Gastrocnemius medialis (tissue), 4 donors: ENCODE results near the gene PDPN. TPM values are rescaled to one million over a fixed set of nuclear protein-coding genes. Genes with fewer than 3 reads are reported as not detected.
A peak's percentile ranks its signal among the peaks of the same experiment; 100 is the strongest.
"Not testable (repeated sequence)": the region's sequence is repeated elsewhere in the genome, so short reads cannot be mapped to it uniquely, and the experiment has no call there.

ENCODE experiments used
- ATAC-seq, 2 donors: fragments of 150-250 bp; one replicate each; pipeline ENCODE4 v1.9.1; 2016
- DNase-seq, 2 donors: peaks; one replicate each; pipeline ENCODE4 v3.0.0-alpha.2; 2019
- H3K27ac ChIP-seq, 4 donors: fragments of 200-600 bp; sonication (generic); 1 replicate in 1 of 4; 2 replicates in 3 of 4; pipeline ENCODE4 v1.5.1; 2016 to 2018; ENCODE audit warnings: mild to moderate bottlenecking in 2 of 4, moderate library complexity in 1 of 4
- H3K27me3 ChIP-seq, 3 donors: fragments of 200-600 bp; sonication (generic) in 2 of 3; 1 replicate in 1 of 3; 2 replicates in 2 of 3; pipeline versions ENCODE4 v1.5.1 to v1.6.0; 2016 to 2019; ENCODE audit warnings: mild to moderate bottlenecking in 1 of 3, moderate library complexity in 1 of 3
- H3K36me3 ChIP-seq, 2 donors: fragments of 200-600 bp; sonication (generic) in 1 of 2; one replicate each; pipeline ENCODE4 v1.5.1; 2017 to 2018
- H3K4me1 ChIP-seq, 2 donors: fragments of 200-600 bp; sonication (generic) in 1 of 2; one replicate each; pipeline ENCODE4 v1.5.1; 2016 to 2017; ENCODE audit warnings: mild to moderate bottlenecking in 2 of 2
- H3K4me3 ChIP-seq, 4 donors: fragments of 200-600 bp; sonication (generic) in 3 of 4; 1 replicate in 1 of 4; 2 replicates in 3 of 4; pipeline ENCODE4 v1.5.1; 2016 to 2019; ENCODE audit warnings: mild to moderate bottlenecking in 2 of 4
- H3K9me3 ChIP-seq, 3 donors: fragments of 200-600 bp; sonication (generic) in 2 of 3; 1 replicate in 1 of 3; 2 replicates in 2 of 3; pipeline ENCODE4 v1.5.1; 2016 to 2019
- CTCF ChIP-seq, 5 experiments: fragments of 450-650 bp in 3 of 5; fragments of 200-600 bp in 2 of 5; sonication (generic) in 2 of 5; IDR thresholded peaks in 4 of 5; conservative IDR thresholded peaks in 1 of 5; 1 replicate in 4 of 5; 2 replicates in 1 of 5; pipeline ENCODE4 v1.5.1; 2016 to 2019; ENCODE audit warnings: antibody characterized with exemption in 5 of 5, mild to moderate bottlenecking in 3 of 5, moderate library complexity in 3 of 5
- POLR2A ChIP-seq, 2 donors: fragments of 450-650 bp; IDR thresholded peaks; one replicate each; pipeline ENCODE4 v1.6.1; 2017; ENCODE audit warnings: antibody characterized with exemption in 2 of 2, mild to moderate bottlenecking in 2 of 2, moderate library complexity in 2 of 2
- in situ Hi-C, 4 donors: fragments of 200-750 bp; cut with MboI; loops; one replicate each; pipeline versions ENCODE4 v1.15.0 to v1.8.0; 2017; ENCODE audit warnings: low sequenced_read_pairs in 4 of 4
- intact Hi-C: fragments of 100-400 bp; cut with DNase I; formaldehyde crosslinking; loops from one replicate; pipeline ENCODE4 v1.15.1; 2023; ENCODE audit warnings: low total_unique reads
- total RNA-seq, 4 donors: library from RNA; depleted of rRNA; stranded (reverse); fragments of >200 nt; gene quantifications; one replicate each; pipeline versions ENCODE4 v1.1.0 to v1.2.3, GENCODE V29; 2016

PDPN gene
- total RNA-seq, 4 donors from 2014 or later = 9.8 to 42.5 (median 21.3) TPM

GRCh38 chr1:13550663-13551062, 33.0 kb upstream of the PDPN start:
- peak; percentile 93 to 94 for ATAC-seq

GRCh38 chr1:13554798-13555197, 28.8 kb upstream of the PDPN start:
- no peaks in the 10 kb centered on the region for H3K36me3 ChIP-seq
- in situ Hi-C loops = loop anchor here in 1 of 4 donors (25.0 kb wide), 1 partner anchor 92 kb away; no protein-coding TSS in a partner anchor
- TF ChIP-seq POLR2A (IDR thresholded peaks at IDR 0.05) (no peak), CTCF (IDR thresholded peaks at IDR 0.05 in 4 of 5, conservative IDR thresholded peaks at IDR 0.05 in 1 of 5) (no peak)
- peaks cover 0 to 5% of the 10 kb centered on the region in 2 donors for H3K4me1 ChIP-seq
- ATAC-seq = no peak
- no peak for DNase-seq
- intact Hi-C loops = no loop called here
- no peaks in the 10 kb centered on the region for H3K9me3 ChIP-seq
- no peak overlapping the region for H3K27ac ChIP-seq
- no peaks in the 10 kb centered on the region for H3K27me3 ChIP-seq
- no peak overlapping the region for H3K4me3 ChIP-seq

More at GRCh38 chr1:13550663-13551062, 33.0 kb upstream of the PDPN start:
- H3K9me3 ChIP-seq = no peaks in the 10 kb centered on the region
- H3K4me3 ChIP-seq = no peak overlapping the region
- no peak for TF ChIP-seq POLR2A (IDR thresholded peaks at IDR 0.05)
- TF ChIP-seq CTCF (IDR thresholded peaks at IDR 0.05 in 4 of 5, conservative IDR thresholded peaks at IDR 0.05 in 1 of 5) = no peak
- H3K27ac ChIP-seq = peak overlapping the region in 3 of 4 donors; percentile 9 to 55 (median 26)
- intact Hi-C loops = no loop called here
- no peaks in the 10 kb centered on the region for H3K27me3 ChIP-seq
- H3K4me1 ChIP-seq = peaks cover 0 to 5% of the 10 kb centered on the region in 2 donors
- in situ Hi-C loops = loop anchor here in 1 of 4 donors (25.0 kb wide), 1 partner anchor 88 kb away; no protein-coding TSS in a partner anchor
- peak; percentile 18 to 46 for DNase-seq
- no peaks in the 10 kb centered on the region for H3K36me3 ChIP-seq

- DNase-seq = no peak
- H3K27ac ChIP-seq = no peak overlapping the region
- intact Hi-C loops = no loop called here
- H3K4me1 ChIP-seq = no peaks in the 10 kb centered on the region
- no peaks in the 10 kb centered on the region for H3K9me3 ChIP-seq
- no peak overlapping the region for H3K4me3 ChIP-seq
- TF ChIP-seq CTCF (IDR thresholded peaks at IDR 0.05 in 4 of 5, conservative IDR thresholded peaks at IDR 0.05 in 1 of 5) (no peak), POLR2A (IDR thresholded peaks at IDR 0.05) (no peak)
- ATAC-seq = no peak
- no peaks in the 10 kb centered on the region for H3K27me3 ChIP-seq
- no peaks in the 10 kb centered on the region for H3K36me3 ChIP-seq
- in situ Hi-C loops = loop anchor here in 1 of 4 donors (25.0 kb wide), 1 partner anchor 94 kb away; no protein-coding TSS in a partner anchor
Measured at GRCh38 chr1:13556224-13556764, 27.3 kb upstream of the PDPN start.

GRCh38 chr1:13560541-13560940, 23.1 kb upstream of the PDPN start:
- ATAC-seq (no peak), DNase-seq (no peak)
- TF ChIP-seq POLR2A (IDR thresholded peaks at IDR 0.05) (no peak), CTCF (IDR thresholded peaks at IDR 0.05 in 4 of 5, conservative IDR thresholded peaks at IDR 0.05 in 1 of 5) (no peak)
- in situ Hi-C loops = loop anchor here in 1 of 4 donors (25.0 kb wide), 1 partner anchor 98 kb away; no protein-coding TSS in a partner anchor
- H3K36me3 ChIP-seq = no peaks in the 10 kb centered on the region
- no peaks in the 10 kb centered on the region for H3K27me3 ChIP-seq
- no peaks in the 10 kb centered on the region for H3K9me3 ChIP-seq
- H3K4me3 ChIP-seq = no peak overlapping the region
- H3K4me1 ChIP-seq = no peaks in the 10 kb centered on the region
- intact Hi-C loops = no loop called here
- no peak overlapping the region for H3K27ac ChIP-seq

GRCh38 chr1:13562981-13563380, 20.7 kb upstream of the PDPN start:
- H3K4me1 ChIP-seq, intact Hi-C loops, H3K4me3 ChIP-seq, ATAC-seq, H3K27me3 ChIP-seq, H3K27ac ChIP-seq, H3K36me3 ChIP-seq, H3K9me3 ChIP-seq, DNase-seq: not testable (repeated sequence)
- in situ Hi-C loops = loop anchor here in 1 of 4 donors (25.0 kb wide), 1 partner anchor 101 kb away; no protein-coding TSS in a partner anchor
